ENCODE results near the gene C8A.
A peak's percentile ranks its signal among the peaks of the same experiment; 100 is the strongest.

Gene C8A

GRCh38 chr1:56827711-56828110, 26.9 kb upstream of the C8A start:
- no peak for DNase-seq
- CTCF ChIA-PET = no interaction called here
- Mint-ChIP-seq H3K4me3 (no peak overlapping the region), H3K4me1 (no peaks in the 10 kb centered on the region), H3K9me3 (no peaks in the 10 kb centered on the region), H3K27me3 (no peaks in the 10 kb centered on the region), H3K36me3 (no peaks in the 10 kb centered on the region), H3K27ac (no peak overlapping the region)

DNA sequence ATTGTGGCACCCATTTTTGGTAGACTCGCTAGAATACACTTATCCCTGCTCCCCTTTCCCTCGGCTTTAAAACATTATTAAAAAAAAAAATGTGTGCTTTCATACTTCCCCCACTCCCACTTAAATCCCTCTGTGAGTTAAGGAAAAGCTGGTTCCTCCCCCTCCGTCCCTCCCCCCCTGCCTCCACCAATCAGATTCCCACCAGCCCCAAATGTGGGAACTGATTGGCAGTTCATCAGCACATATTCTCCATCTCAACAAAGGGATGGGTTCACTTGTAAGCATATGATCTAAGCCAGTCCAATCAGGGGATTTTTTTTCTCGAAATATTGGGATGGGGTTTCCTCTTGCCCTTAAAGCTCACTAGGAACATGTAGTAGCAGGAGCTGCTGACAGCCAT, 24.5 kb upstream of the C8A start:
- DNase-seq = no peak
- H3K27me3 Mint-ChIP-seq = no peaks in the 10 kb centered on the region
- H3K4me1 Mint-ChIP-seq = no peaks in the 10 kb centered on the region
- H3K27ac Mint-ChIP-seq = no peak overlapping the region
- H3K9me3 Mint-ChIP-seq = no peaks in the 10 kb centered on the region
- CTCF ChIA-PET = interaction anchor here (1.5 kb wide), 1 partner anchor 9 kb away, joined by 4 read pairs; no protein-coding TSS in a partner anchor
- H3K4me3 Mint-ChIP-seq = no peak overlapping the region
- H3K36me3 Mint-ChIP-seq = no peaks in the 10 kb centered on the region

GRCh38 chr1:56831871-56832693, 22.5 kb upstream of the C8A start:
- Mint-ChIP-seq H3K27ac (no peak overlapping the region), H3K4me3 (no peak overlapping the region), H3K9me3 (no peaks in the 10 kb centered on the region), H3K27me3 (no peaks in the 10 kb centered on the region), H3K4me1 (no peaks in the 10 kb centered on the region), H3K36me3 (no peaks in the 10 kb centered on the region)
- DNase-seq = peak; percentile 72
- CTCF ChIA-PET = interaction anchor here (0.6 to 1.7 kb wide), 10 partner anchors 8 to 1327 kb away, joined by 3 to 8 read pairs (median 3); partner anchors contain the start of gene C8B

GRCh38 chr1:56833088-56833487, 21.5 kb upstream of the C8A start:
- Mint-ChIP-seq H3K4me1 (no peaks in the 10 kb centered on the region), H3K27ac (no peak overlapping the region), H3K4me3 (no peak overlapping the region), H3K27me3 (no peaks in the 10 kb centered on the region), H3K9me3 (no peaks in the 10 kb centered on the region), H3K36me3 (no peaks in the 10 kb centered on the region)
- CTCF ChIA-PET = interaction anchor here (0.7 to 1.8 kb wide), 4 partner anchors 9 to 1213 kb away, joined by 3 to 6 read pairs (median 4); no protein-coding TSS in a partner anchor
- DNase-seq = no peak

DNA sequence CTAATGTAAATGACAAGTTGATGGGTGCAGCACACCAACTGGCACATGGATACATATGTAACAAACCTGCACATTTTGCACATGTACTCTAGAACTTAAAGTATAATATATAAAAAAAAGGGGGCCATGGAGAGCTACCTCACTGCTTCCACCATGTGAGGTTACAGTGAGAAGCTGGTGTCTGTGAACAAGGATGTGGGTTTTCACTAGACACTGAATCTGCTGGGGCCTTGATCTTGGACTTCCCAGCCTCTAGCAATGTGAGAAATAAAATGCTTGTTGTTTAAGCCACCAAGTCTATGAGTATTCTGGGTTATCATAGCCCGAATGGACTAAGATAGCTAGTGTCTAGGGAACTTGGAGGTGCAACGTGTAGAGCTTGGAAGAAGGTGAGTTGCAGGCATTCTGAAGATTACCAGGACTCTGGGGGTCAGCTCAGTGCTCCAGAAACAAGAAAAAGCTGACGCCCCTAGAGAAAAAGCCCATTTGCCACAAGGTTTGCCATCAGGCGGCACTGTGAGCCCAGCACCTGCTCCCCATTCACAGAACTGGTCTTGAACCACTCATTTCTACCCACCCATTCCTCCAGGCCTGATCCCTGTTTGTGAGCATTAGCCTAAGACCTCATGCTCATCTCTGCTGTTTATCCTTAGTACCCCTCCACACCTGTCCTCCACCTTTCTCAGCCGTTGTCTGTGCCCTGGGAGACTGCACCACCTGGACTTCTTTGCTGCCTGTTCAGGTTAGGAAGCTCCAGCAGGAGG, 20.3 kb upstream of the C8A start:
- H3K27ac Mint-ChIP-seq = no peak overlapping the region
- no peaks in the 10 kb centered on the region for H3K4me1 Mint-ChIP-seq
- no peaks in the 10 kb centered on the region for H3K36me3 Mint-ChIP-seq
- H3K9me3 Mint-ChIP-seq = no peaks in the 10 kb centered on the region
- CTCF ChIA-PET = interaction anchor here (1.8 kb wide), 1 partner anchor 10 kb away, joined by 4 read pairs; no protein-coding TSS in a partner anchor
- no peaks in the 10 kb centered on the region for H3K27me3 Mint-ChIP-seq
- DNase-seq = no peak
- no peak overlapping the region for H3K4me3 Mint-ChIP-seq

GRCh38 chr1:56835657-56836056, 18.9 kb upstream of the C8A start:
- Mint-ChIP-seq H3K27me3 (no peaks in the 10 kb centered on the region), H3K36me3 (no peaks in the 10 kb centered on the region), H3K27ac (no peak overlapping the region), H3K4me3 (no peak overlapping the region), H3K9me3 (no peaks in the 10 kb centered on the region), H3K4me1 (no peaks in the 10 kb centered on the region)
- CTCF ChIA-PET = no interaction called here
- no peak for DNase-seq

DNA sequence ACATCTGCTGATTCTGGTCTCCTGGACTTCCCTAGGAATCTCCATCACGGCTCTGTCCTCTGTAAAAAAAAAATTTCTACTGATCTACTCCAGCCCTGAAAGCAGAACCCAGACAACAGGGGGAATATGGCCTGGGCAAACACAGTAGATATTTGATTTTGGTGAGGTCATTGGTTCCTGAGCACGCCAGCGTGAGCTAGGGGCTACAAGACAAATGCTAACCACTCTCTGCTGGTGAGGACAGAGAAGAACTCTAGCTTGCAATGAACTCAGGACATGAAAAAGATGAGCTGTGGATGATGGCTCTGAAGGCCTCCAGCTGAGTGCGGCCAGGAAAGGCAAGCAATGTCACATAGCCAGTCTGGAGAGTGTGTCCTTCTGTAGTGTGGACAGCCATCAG, 18.2 kb upstream of the C8A start:
- Mint-ChIP-seq H3K36me3 (no peaks in the 10 kb centered on the region), H3K4me3 (no peak overlapping the region), H3K9me3 (no peaks in the 10 kb centered on the region), H3K27me3 (no peaks in the 10 kb centered on the region), H3K27ac (no peak overlapping the region), H3K4me1 (no peaks in the 10 kb centered on the region)
- DNase-seq = no peak
- CTCF ChIA-PET = interaction anchor here (2.2 kb wide), 1 partner anchor 15 kb away, joined by 7 read pairs; no protein-coding TSS in a partner anchor

GRCh38 chr1:56837244-56837939, 17.2 kb upstream of the C8A start:
- CTCF ChIA-PET = interaction anchor here (2.2 kb wide), 1 partner anchor 16 kb away, joined by 7 read pairs; no protein-coding TSS in a partner anchor

GRCh38 chr1:56838759-56839158, 15.8 kb upstream of the C8A start:
- Mint-ChIP-seq H3K4me1 (no peaks in the 10 kb centered on the region), H3K27ac (no peak overlapping the region), H3K4me3 (no peak overlapping the region), H3K36me3 (no peaks in the 10 kb centered on the region), H3K9me3 (no peaks in the 10 kb centered on the region), H3K27me3 (no peaks in the 10 kb centered on the region)
- no peak for DNase-seq
- CTCF ChIA-PET = no interaction called here

More at GRCh38 chr1:56837244-56837939, 17.2 kb upstream of the C8A start:
- H3K4me3 Mint-ChIP-seq = no peak overlapping the region
- no peaks in the 10 kb centered on the region for H3K27me3 Mint-ChIP-seq
- no peak overlapping the region for H3K27ac Mint-ChIP-seq
- no peak for DNase-seq
- no peaks in the 10 kb centered on the region for H3K4me1 Mint-ChIP-seq
- no peaks in the 10 kb centered on the region for H3K9me3 Mint-ChIP-seq
- no peaks in the 10 kb centered on the region for H3K36me3 Mint-ChIP-seq

- CTCF ChIA-PET = no interaction called here
- Mint-ChIP-seq H3K9me3 (no peaks in the 10 kb centered on the region), H3K27me3 (peaks cover 9% of the 10 kb centered on the region), H3K27ac (no peak overlapping the region), H3K4me3 (no peak overlapping the region), H3K4me1 (no peaks in the 10 kb centered on the region), H3K36me3 (no peaks in the 10 kb centered on the region)
- DNase-seq = no peak
Observed at GRCh38 chr1:56843544-56843943, 11.1 kb upstream of the C8A start.

DNA sequence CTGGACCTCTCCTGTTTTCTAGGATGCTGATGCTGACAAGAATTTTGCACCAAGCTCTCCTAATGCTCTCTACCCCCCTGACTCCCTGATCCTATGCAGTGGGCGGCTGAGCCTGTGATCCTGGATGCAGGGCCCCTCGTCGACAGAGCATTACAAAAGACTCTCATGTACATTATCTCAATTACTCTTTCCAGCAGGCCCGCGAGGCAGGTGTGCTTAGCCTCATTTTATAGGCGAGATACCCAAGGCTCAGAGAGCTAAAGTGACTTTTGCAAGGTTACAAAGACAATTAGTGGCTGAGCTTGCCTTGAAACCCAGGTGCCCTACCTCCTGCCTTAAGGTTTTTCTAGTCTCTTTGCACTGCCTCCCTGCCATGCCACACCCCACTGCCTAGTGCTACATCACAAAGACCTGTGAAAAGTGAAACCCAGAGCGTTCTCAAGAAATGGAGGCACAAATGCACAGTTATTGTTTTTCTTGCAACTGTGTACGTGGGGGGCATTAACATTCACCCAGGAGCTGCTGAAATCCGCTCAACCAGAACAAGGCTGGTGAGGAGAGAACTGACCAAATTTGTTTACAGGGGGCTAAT, 10.0 kb upstream of the C8A start:
- no peak overlapping the region for H3K27ac Mint-ChIP-seq
- no peaks in the 10 kb centered on the region for H3K4me1 Mint-ChIP-seq
- no peak for DNase-seq
- H3K36me3 Mint-ChIP-seq = no peaks in the 10 kb centered on the region
- peaks cover 9% of the 10 kb centered on the region for H3K27me3 Mint-ChIP-seq
- CTCF ChIA-PET = no interaction called here
- no peaks in the 10 kb centered on the region for H3K9me3 Mint-ChIP-seq
- no peak overlapping the region for H3K4me3 Mint-ChIP-seq

DNA sequence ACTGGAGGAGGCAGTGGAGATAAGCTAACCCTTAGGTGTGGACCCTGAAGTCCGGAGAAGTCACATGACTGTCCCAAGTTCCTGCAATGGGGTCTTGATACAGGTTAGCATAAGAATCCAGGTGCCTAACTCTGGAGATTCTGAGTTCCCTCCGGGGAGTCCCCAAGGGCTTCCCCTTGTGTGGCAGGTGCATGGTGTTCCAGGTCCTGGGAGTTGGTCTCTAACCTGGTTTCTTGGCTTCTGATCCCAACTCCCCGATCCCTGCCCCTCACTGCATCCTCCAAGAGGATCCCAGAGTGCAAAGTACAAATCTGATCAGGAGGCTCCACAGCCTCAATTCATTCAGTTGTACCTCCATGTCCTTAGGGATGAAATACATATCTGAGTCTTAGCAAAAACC, 9.3 kb upstream of the C8A start:
- Mint-ChIP-seq H3K4me1 (no peaks in the 10 kb centered on the region), H3K4me3 (no peak overlapping the region), H3K27ac (no peak overlapping the region), H3K36me3 (no peaks in the 10 kb centered on the region), H3K27me3 (peaks cover 9% of the 10 kb centered on the region), H3K9me3 (no peaks in the 10 kb centered on the region)
- CTCF ChIA-PET = no interaction called here
- DNase-seq = no peak

DNA sequence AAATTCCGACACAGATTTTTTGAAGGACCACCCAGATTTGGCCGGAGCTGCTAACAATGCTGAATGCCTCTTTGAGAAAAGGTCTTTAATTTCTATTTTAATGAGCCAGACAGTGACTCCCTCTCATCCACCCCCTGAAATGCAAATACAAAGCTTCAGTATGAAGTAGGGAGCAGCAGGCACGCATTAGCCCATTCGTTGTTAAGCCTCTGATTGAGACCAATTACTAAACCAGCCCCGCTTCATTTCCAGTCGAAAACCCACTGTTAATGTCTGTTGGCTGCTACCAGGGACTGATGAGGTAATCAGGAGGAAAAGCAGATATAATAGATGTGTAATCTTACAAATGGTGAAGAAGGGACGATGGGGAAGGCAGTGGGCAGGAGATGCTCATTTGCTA, 4.8 kb upstream of the C8A start:
- DNase-seq = no peak
- Mint-ChIP-seq H3K4me3 (no peak overlapping the region), H3K27ac (no peak overlapping the region), H3K4me1 (no peaks in the 10 kb centered on the region), H3K27me3 (peaks cover 5% of the 10 kb centered on the region), H3K9me3 (no peaks in the 10 kb centered on the region), H3K36me3 (no peaks in the 10 kb centered on the region)
- CTCF ChIA-PET = no interaction called here

- CTCF ChIA-PET = no interaction called here
- Mint-ChIP-seq H3K36me3 (no peaks in the 10 kb centered on the region), H3K27me3 (peaks cover 5% of the 10 kb centered on the region), H3K4me1 (no peaks in the 10 kb centered on the region), H3K9me3 (no peaks in the 10 kb centered on the region), H3K4me3 (no peak overlapping the region), H3K27ac (no peak overlapping the region)
- no peak for DNase-seq
Observed at GRCh38 chr1:56850411-56850810, 4.2 kb upstream of the C8A start.

Measured in activated naive CD4-positive, alpha-beta T cell treated with anti-CD3 and anti-CD28 coated beads, Interleukin-2, amount 10 ng/mL, durations not matched to agents 7 days and 5 days (primary cell).